HEK293 (cell line): Measurements from ENCODE around the gene GNGT1.

Experiments
- CTCF ChIA-PET: fragments of 350-600 bp; formaldehyde crosslinking; extraction: SDS; loops from one replicate; lab custom pipeline; 2021; ENCODE audit warnings: antibody characterized with exemption; lab: Yijun Ruan, JAX
- POLR2A ChIA-PET: fragments of 300-600 bp; formaldehyde crosslinking; extraction: SDS; loops from one replicate; lab custom pipeline; 2020; ENCODE audit warnings: antibody characterized with exemption, inconsistent platforms; lab: Yijun Ruan, JAX
- H3K27ac ChIP-seq: fragments of 200-500 bp; sonication (Bioruptor generic); 2 replicates; pipeline ENCODE4 v1.5.1; 2014; ENCODE audit warnings: low read depth, low read length, control low read depth, inconsistent platforms; ENCODE audit errors: extremely low read depth
- H3K36me3 ChIP-seq, 2 experiments: fragments of 200-500 bp in 1 of 2; sonication (Bioruptor generic) in 1 of 2; 1 replicate in 1 of 2; 2 replicates in 1 of 2; pipeline ENCODE4 v1.5.1; 2014 to 2017; ENCODE audit warnings: inconsistent platforms in 2 of 2, low read length in 2 of 2; ENCODE audit not compliant: control insufficient read depth in 2 of 2, insufficient read depth in 1 of 2
- H3K4me1 ChIP-seq: fragments of 200-500 bp; sonication (Bioruptor generic); 2 replicates; pipeline ENCODE4 v1.5.1; 2014; ENCODE audit warnings: mild to moderate bottlenecking, low read length, inconsistent platforms; ENCODE audit not compliant: control insufficient read depth, insufficient read depth
- H3K4me3 ChIP-seq: 2 replicates; pipeline ENCODE4 v1.5.1; 2011; ENCODE audit warnings: low read depth, mild to moderate bottlenecking, control low read depth, low read length, moderate library complexity
- H3K9me3 ChIP-seq: fragments of 200-500 bp; sonication (Bioruptor generic); 2 replicates; pipeline ENCODE4 v1.5.1; 2014; ENCODE audit warnings: low read depth, low read length, inconsistent platforms; ENCODE audit not compliant: control insufficient read depth, insufficient read depth
- IKZF3 ChIP-seq: fragments of 450-650 bp; IDR thresholded peaks from 2 replicates; pipeline ENCODE4 v1.5.0; 2018; ENCODE audit warnings: missing biosample characterization, mild to moderate bottlenecking, missing genetic modification characterization, moderate library complexity
- KLF9 ChIP-seq: fragments of 450-650 bp; formaldehyde crosslinking; IDR thresholded peaks from 2 replicates; pipeline ENCODE4 v1.5.1; 2016; ENCODE audit warnings: missing biosample characterization, missing genetic modification characterization, low read depth
- REPIN1 ChIP-seq: fragments of 450-650 bp; formaldehyde crosslinking; IDR thresholded peaks from 2 replicates; pipeline ENCODE4 v1.5.1; 2017; ENCODE audit warnings: missing biosample characterization, missing genetic modification characterization, low read depth
- SCRT2 ChIP-seq: fragments of 450-650 bp; formaldehyde crosslinking; IDR thresholded peaks from 2 replicates; pipeline ENCODE4 v1.5.1; 2016; ENCODE audit warnings: missing biosample characterization, missing genetic modification characterization
- SP7 ChIP-seq: fragments of 450-650 bp; formaldehyde crosslinking; IDR thresholded peaks from 2 replicates; pipeline ENCODE4 v1.5.1; 2016; ENCODE audit warnings: missing biosample characterization, missing genetic modification characterization
- ZNF112 ChIP-seq: fragments of 450-650 bp; formaldehyde crosslinking; IDR thresholded peaks from 2 replicates; pipeline ENCODE4 v1.5.0; 2017; ENCODE audit warnings: missing biosample characterization, missing genetic modification characterization
- ZNF114 ChIP-seq: fragments of 450-650 bp; formaldehyde crosslinking; IDR thresholded peaks from 2 replicates; pipeline ENCODE4 v1.5.0; 2017; ENCODE audit warnings: missing biosample characterization, missing genetic modification characterization
- ZNF133 ChIP-seq: fragments of 450-650 bp; formaldehyde crosslinking; IDR thresholded peaks from 2 replicates; pipeline ENCODE4 v1.5.1; 2016; ENCODE audit warnings: missing biosample characterization, missing genetic modification characterization
- ZNF2 ChIP-seq: fragments of 450-650 bp; formaldehyde crosslinking; IDR thresholded peaks from 2 replicates; pipeline ENCODE4 v1.5.1; 2016; ENCODE audit warnings: missing biosample characterization, missing genetic modification characterization
- ZNF311 ChIP-seq: fragments of 450-650 bp; formaldehyde crosslinking; IDR thresholded peaks from 2 replicates; pipeline ENCODE4 v1.5.1; 2017; ENCODE audit warnings: missing biosample characterization, missing genetic modification characterization, borderline replicate concordance
- ZNF324 ChIP-seq: fragments of 450-650 bp; formaldehyde crosslinking; IDR thresholded peaks from 2 replicates; pipeline ENCODE4 v1.5.1; 2016; ENCODE audit warnings: missing biosample characterization, missing genetic modification characterization
- ZNF513 ChIP-seq: fragments of 450-650 bp; IDR thresholded peaks from 2 replicates; pipeline ENCODE4 v1.5.1; 2018; ENCODE audit warnings: missing biosample characterization, missing genetic modification characterization
- ZNF530 ChIP-seq: fragments of 450-650 bp; formaldehyde crosslinking; IDR thresholded peaks from 2 replicates; pipeline ENCODE4 v1.5.1; 2016; ENCODE audit warnings: low read depth, missing biosample characterization, missing genetic modification characterization
- ZNF558 ChIP-seq: fragments of 450-650 bp; formaldehyde crosslinking; IDR thresholded peaks from 2 replicates; pipeline ENCODE4 v1.5.1; 2016; ENCODE audit warnings: missing biosample characterization, missing genetic modification characterization
- ZNF571 ChIP-seq: fragments of 450-650 bp; formaldehyde crosslinking; IDR thresholded peaks from 2 replicates; pipeline ENCODE4 v1.5.0; 2017; ENCODE audit warnings: missing biosample characterization, missing genetic modification characterization
- ZNF654 ChIP-seq: fragments of 450-650 bp; formaldehyde crosslinking; IDR thresholded peaks from 2 replicates; pipeline ENCODE4 v1.5.1; 2016; ENCODE audit warnings: low read depth, missing biosample characterization, missing genetic modification characterization
- ZNF701 ChIP-seq: fragments of 450-650 bp; formaldehyde crosslinking; IDR thresholded peaks from 2 replicates; pipeline ENCODE4 v1.5.1; 2016; ENCODE audit warnings: missing biosample characterization, missing genetic modification characterization
- ZNF747 ChIP-seq: fragments of 450-650 bp; formaldehyde crosslinking; IDR thresholded peaks from 2 replicates; pipeline ENCODE4 v1.5.1; 2016; ENCODE audit warnings: missing biosample characterization, missing genetic modification characterization
- ZNF777 ChIP-seq: fragments of 450-650 bp; formaldehyde crosslinking; IDR thresholded peaks from 2 replicates; pipeline ENCODE4 v1.5.1; 2017; ENCODE audit warnings: missing biosample characterization, missing genetic modification characterization, borderline replicate concordance
- ZNF791 ChIP-seq: fragments of 450-650 bp; formaldehyde crosslinking; IDR thresholded peaks from 2 replicates; pipeline ENCODE4 v1.5.1; 2016; ENCODE audit warnings: missing biosample characterization, missing genetic modification characterization
- TF ChIP-seq, protein P1 (sequence below): fragments of 450-650 bp; formaldehyde crosslinking; IDR thresholded peaks from 2 replicates; pipeline ENCODE4 v1.5.1; 2016; ENCODE audit warnings: missing biosample characterization, missing genetic modification characterization

The GNGT1 gene

DNA sequence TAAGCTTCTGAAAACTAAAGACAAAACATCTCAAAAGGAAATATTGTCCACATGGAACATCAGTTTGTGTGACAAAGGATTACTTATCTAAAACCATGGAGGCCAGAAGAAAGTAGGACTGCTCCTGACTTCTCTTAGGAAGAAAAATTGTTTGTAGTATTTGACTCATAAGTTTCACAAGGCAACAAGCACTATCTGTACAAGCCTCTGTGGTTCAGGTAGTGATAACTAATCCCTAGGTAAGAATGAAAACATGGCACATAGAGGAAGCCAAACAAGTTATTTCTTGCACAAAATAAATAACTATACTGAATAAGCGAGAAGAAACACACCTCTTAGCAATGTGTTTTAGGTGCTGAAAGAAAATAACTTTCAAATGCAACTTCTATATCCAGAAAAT, 46.1 kb upstream of the GNGT1 start:
- Histone ChIP-seq H3K27ac (no peak overlapping the region), H3K9me3 (no peaks in the 10 kb centered on the region), H3K4me3 (no peak overlapping the region), H3K36me3 (no peaks in the 10 kb centered on the region)
- ChIA-PET POLR2A (no interaction called here), CTCF (no interaction called here)
- TF ChIP-seq ZNF530 (tag by site-specific recombination) (no peak), ZNF513 (tag by site-specific recombination) (no peak)
- TF ChIP-seq, all 188 proteins: peak for 0
- H3K4me1 ChIP-seq: no peaks in the 10 kb centered on the region

GRCh38 chr7:93861325-93861949, 44.9 kb upstream of the GNGT1 start:
- TF ChIP-seq ZNF558: no peak
- no peak for TF ChIP-seq KLF9 (tag by site-specific recombination)
- no peak for TF ChIP-seq ZNF571 (tag by site-specific recombination)
- TF ChIP-seq, protein P1, sequence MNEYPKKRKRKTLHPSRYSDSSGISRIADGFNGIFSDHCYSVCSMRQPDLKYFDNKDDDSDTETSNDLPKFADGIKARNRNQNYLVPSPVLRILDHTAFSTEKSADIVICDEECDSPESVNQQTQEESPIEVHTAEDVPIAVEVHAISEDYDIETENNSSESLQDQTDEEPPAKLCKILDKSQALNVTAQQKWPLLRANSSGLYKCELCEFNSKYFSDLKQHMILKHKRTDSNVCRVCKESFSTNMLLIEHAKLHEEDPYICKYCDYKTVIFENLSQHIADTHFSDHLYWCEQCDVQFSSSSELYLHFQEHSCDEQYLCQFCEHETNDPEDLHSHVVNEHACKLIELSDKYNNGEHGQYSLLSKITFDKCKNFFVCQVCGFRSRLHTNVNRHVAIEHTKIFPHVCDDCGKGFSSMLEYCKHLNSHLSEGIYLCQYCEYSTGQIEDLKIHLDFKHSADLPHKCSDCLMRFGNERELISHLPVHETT (tag by site-specific recombination): no peak
- no peak for TF ChIP-seq IKZF3
- no peak for TF ChIP-seq ZNF747
- TF ChIP-seq ZNF133 (tag by site-specific recombination): no peak
- TF ChIP-seq ZNF112 (tag by site-specific recombination): no peak
- TF ChIP-seq ZNF654 (tag by site-specific recombination): no peak
- TF ChIP-seq SCRT2 (tag by site-specific recombination): no peak
- TF ChIP-seq ZNF114: no peak
- no peak for TF ChIP-seq ZNF2 (tag by site-specific recombination)
- TF ChIP-seq ZNF777: no peak
- TF ChIP-seq ZNF311: no peak
- no peak for TF ChIP-seq ZNF324 (tag by site-specific recombination)
- TF ChIP-seq ZNF701 (tag by site-specific recombination): no peak
- TF ChIP-seq SP7 (tag by site-specific recombination): no peak
- Histone ChIP-seq H3K4me3 (no peak overlapping the region), H3K9me3 (no peaks in the 10 kb centered on the region), H3K27ac (no peak overlapping the region), H3K4me1 (no peaks in the 10 kb centered on the region), H3K36me3 (no peaks in the 10 kb centered on the region)
- ChIA-PET CTCF (interaction anchor here (0.6 to 0.7 kb wide), 2 partner anchors 167 to 310 kb away, joined by 3 read pairs; no protein-coding TSS in a partner anchor), POLR2A (no interaction called here)

- no peak overlapping the region for H3K4me3 ChIP-seq
- H3K36me3 ChIP-seq: no peaks in the 10 kb centered on the region
- H3K27ac ChIP-seq: no peak overlapping the region
- TF ChIP-seq ZNF791 (tag by site-specific recombination) (no peak), REPIN1 (tag by site-specific recombination) (no peak)
- CTCF ChIA-PET: no interaction called here
- POLR2A ChIA-PET: no interaction called here
- H3K9me3 ChIP-seq: no peaks in the 10 kb centered on the region
- H3K4me1 ChIP-seq: no peaks in the 10 kb centered on the region
Observed at GRCh38 chr7:93862651-93863050, 43.7 kb upstream of the GNGT1 start.
